ENCODE measurements around the gene STX7.

The STX7 gene

DNA sequence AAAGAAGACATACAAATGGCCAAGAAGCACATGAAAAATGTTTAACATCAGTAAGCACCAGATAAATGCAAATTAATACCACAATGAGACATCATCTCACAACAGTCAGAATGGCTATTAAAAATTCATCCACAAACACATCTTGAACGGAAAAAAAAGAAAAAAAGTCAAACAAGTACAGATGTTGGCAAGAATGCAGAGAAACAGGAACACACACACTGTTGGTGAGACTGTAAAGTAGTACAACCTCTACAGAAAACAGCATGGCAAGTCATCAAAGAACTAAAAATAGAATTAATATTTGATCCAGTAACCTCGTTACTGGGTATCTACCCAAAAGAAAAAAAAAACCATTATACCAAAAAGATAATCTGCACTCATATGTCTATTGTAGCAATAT is 6.5 kb downstream of the STX7 start:
- DNase-seq = no peak

DNA sequence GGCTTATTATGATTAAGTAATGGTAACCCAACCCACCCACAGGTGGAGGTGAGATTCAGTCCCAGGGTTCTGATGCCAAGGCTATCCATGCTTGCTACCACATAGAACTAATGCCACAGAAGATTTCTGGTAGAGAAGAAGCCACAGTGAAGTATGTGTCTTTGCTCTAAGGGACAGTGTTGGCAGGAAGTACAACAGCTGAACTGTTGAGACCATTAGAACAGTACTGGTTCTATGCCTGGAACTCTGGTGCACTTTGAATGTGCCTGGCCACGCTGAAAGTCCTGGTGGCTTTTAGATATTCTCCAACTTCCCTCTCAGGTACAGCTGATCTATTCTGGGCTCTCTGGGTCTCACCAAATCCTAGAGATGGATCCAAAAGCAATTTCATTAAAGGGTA is 7.8 kb downstream of the STX7 start:
- no peak for DNase-seq

- no peak for DNase-seq
Measured at GRCh38 chr6:132504757-132505156, 8.2 kb downstream of the STX7 start.

DNA sequence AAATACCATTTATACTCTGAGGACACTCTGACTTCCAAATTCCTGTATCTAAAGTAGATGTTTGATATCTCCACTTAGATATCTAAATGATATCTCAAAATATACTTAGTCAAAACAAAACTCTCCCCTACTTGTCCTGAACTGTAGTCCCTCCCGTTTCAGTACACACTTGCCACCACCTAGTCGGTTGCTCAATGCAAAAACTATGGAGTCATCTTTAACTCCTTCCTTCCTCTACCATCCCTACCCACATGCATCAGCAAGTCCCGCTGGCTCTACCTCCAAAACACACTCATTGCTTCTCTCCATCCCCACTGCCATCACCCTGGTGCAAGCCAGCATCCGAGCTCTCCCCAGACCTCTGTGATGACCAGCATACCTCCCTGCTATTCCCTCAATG is 13.2 kb downstream of the STX7 start:
- no peak for DNase-seq

DNA sequence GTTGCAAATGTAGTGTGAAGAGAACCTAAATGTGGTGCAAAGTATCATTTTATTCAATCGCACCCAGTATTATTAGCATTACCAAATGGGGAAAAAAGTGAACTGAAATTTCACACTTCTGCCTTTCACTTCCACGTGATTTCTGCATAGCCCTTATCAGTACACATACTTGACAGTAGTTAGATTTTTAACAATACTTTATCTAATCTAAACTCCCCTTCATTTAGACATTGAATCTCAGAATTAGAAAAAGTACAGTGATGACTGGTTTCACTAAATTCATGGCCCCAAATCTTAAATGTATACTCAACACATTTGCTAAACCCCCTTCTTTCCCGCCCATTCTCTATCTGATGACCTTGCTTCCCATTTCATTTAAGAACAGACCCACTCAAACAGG is 14.3 kb downstream of the STX7 start:
- no peak for DNase-seq

GRCh38 chr6:132496519-132497180 is 16.3 kb downstream of the STX7 start:
- no peak for DNase-seq

DNA sequence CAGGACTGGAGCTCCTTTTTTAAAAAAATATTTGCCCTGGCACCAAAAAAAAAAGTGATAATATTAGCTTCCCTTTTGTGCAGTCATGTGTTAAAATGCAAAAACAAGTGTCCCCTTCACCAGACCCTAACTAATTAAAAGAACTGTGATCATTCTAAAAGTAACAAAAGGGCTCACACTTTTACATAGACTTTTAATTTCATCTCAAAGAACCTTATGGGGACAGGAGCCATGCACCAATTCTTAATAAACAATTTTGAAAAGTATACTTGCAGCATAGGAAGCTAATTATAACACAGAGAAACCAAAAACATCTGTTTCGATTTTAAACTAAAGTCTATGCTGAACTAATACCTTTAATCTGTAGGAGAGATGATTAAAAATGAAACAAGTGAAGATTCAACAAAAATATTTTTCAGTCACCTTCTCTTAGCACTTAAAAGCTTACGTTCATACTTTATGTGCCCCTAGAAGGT is 17.3 kb downstream of the STX7 start:
- DNase-seq = no peak

DNA sequence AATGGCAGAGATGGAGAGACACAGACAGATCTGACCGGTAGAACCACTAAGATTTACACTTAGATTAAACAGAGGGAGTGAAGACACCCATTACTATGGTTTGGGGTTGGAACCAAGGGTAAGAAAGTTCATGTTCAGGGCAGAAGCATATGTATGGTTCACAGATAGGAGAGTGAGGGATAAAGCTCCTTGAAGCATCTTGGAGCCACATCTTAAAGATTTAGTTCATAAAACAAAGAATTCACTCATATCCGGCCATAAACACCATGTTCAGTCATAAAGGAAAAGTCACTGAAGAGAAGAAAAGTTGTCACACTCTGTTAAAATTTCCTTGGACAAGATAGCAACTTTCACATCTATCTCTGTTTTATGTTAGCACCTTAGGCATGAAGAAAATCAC is 18.0 kb downstream of the STX7 start:
- no peak for DNase-seq

GRCh38 chr6:132491881-132492280 is 21.0 kb downstream of the STX7 start:
- DNase-seq = no peak

GRCh38 chr6:132491303-132491702 is 21.6 kb downstream of the STX7 start:
- DNase-seq = no peak

GRCh38 chr6:132490478-132491204 is 22.3 kb downstream of the STX7 start:
- no peak for DNase-seq

DNA sequence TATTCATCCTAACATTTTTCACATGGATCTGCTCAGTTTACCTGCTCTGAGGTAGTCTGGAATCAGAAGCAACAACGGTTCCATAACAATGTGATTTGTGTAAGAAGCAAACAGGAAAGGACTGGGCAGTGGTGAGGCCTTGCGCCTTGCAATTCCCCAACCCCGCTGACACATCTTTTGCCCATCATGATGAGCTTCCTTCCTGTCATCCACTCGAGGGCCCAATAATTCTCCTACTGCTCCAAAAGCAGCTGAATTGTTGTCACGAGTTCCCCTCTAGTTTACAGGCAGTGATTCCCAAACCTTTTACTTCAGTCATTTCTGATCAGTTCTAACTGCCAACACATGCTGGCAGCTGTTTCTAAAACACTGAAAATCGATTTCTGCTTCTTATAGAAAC is 22.9 kb downstream of the STX7 start:
- no peak for DNase-seq

- no peak for DNase-seq
Measured at GRCh38 chr6:132489376-132489775, 23.5 kb downstream of the STX7 start.

DNA sequence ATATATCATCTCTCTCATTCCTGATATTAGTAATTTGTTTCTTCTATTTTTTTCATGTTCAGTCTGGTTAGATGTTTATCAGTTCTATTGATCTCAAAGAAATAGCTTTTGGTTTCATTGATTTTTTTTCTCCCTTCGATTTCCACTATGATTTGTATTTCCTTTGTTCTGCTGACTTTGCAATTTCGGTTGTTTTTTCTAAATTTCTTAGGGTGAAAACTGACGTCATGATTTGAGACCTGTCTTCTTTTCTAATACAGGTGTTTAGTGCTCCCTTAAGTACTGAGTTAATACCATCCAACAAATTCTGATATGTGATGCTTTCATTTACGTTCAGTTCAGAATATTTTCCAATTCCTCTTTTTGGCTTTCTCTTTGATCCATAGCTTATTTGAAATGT is 25.2 kb downstream of the STX7 start:
- DNase-seq = no peak

DNA sequence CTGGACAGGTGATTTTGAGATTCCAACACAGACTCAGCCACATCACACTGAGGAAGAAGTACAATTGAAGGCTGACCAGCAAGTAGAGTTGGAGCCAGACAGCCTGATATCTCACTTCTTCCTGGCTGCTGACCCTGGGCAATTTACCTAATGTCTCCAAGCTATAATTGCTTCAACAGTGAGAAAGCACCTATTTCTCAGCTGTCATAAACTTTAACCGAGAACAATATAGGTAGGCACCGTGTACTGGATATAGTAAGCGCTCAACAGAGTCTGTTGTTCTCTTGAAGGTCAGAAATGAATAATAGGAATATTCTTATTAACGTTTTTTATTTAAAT is 28.3 kb downstream of the STX7 start:
- DNase-seq = no peak

DNA sequence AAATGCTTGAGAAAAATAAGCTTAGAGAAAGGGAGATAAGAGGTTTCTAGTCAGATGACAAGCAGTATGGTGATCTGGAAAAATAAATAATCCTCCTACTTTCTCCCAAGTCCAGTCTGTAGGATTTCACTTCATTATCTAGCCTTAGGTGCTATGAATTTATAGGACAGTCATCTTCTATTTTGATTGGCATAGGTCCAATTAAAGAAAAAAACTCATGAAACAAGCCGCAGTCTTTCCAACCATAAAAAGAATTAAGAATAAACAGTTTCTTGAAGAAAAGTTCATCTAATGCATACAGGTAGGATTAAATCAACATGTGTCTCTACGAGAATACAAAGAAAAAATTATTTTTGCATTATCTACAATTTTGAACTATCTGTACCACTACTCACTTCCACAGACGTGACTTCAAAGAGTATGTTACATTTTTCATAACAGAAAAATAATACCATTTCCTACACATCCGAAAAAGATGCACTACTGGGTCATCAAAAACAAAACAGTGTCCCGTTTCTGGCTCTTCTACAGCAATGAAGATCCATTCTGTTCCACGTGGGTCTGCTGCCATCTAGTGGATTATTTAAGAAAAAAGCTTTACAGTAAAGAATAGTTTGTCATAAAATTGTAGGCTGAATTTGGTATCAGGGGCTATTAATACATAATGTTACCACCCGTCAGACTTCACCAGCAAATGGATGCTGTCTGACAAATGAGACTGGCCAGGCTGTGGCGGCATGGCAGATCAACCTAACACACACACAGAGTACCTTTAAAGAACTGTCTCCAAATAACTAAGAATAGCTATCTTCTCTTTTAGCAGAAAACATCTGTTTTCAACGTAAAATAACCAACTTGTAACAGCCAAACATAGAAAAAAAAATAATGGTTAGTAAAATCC is 28.9 kb downstream of the STX7 start:
- DNase-seq = peak; percentile 26 to 48

DNA sequence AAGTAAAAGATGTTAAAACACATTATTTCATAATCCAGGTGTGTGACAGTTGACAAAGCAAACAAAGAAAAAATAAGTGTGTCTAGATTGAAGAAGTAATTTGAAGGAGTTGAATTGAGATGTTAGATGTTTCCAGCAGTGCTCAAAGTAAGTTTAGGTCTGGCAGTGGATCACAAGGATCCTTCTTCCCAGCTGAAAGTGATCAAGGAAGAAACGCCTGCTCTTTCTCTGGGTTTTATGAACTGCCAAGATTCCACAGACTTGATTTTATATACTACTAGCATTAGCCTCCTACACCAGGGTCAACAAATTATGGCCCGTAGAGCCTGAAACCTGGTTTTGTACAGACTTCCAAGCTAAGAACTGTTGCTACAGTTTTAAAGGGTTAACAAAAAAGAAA is 30.3 kb downstream of the STX7 start:
- no peak for DNase-seq

- DNase-seq = no peak
Measured at GRCh38 chr6:132481189-132481588, 31.7 kb downstream of the STX7 start.

- no peak for DNase-seq
Measured at GRCh38 chr6:132479131-132479530, 33.8 kb downstream of the STX7 start.

GRCh38 chr6:132478674-132479073 is 34.2 kb downstream of the STX7 start:
- no peak for DNase-seq

GRCh38 chr6:132478266-132478665 is 34.6 kb downstream of the STX7 start:
- DNase-seq = no peak

- DNase-seq = no peak
Measured at GRCh38 chr6:132476688-132477087, 36.2 kb downstream of the STX7 start.

GRCh38 chr6:132475925-132476324 is 37.0 kb downstream of the STX7 start:
- no peak for DNase-seq

- no peak for DNase-seq
Measured at GRCh38 chr6:132471787-132472186, 41.1 kb downstream of the STX7 start.

All from stimulated activated CD4-positive, alpha-beta T cell treated with anti-CD3 and anti-CD28 coated beads, Interleukin-2, amount 100 ng/mL, for 48 hours (primary cell).